22Rv1 (cell line): Measurements from ENCODE around the gene IP6K1.
"Not testable (repeated sequence)": the region's sequence is repeated elsewhere in the genome, so short reads cannot be mapped to it uniquely, and the experiment has no call there.

Experiments used
- H3K27ac ChIP-seq: fragments of 450-650 bp; 2 replicates; pipeline ENCODE4 v1.5.1; 2017
- ZFX ChIP-seq: fragments of 450-650 bp; IDR thresholded peaks from 2 replicates; pipeline ENCODE4 v1.6.1; 2017; ENCODE audit warnings: antibody characterized with exemption, borderline replicate concordance
- TF ChIP-seq, protein P1 (sequence below): fragments of 450-650 bp; IDR thresholded peaks from 2 replicates; pipeline ENCODE4 v1.5.1; 2017; ENCODE audit warnings: mild to moderate bottlenecking

The IP6K1 gene

GRCh38 chr3:49786357-49787181 lies at the start of gene IP6K1:
Gene IP6K1 (minus strand): TSS chr3:49786542. CDS start chr3:49748040, 38,502 bp downstream.
- H3K27ac ChIP-seq: peak within 1 kb of the TSS; percentile 71
- TF ChIP-seq ZFX: no peak
- TF ChIP-seq, protein P1, sequence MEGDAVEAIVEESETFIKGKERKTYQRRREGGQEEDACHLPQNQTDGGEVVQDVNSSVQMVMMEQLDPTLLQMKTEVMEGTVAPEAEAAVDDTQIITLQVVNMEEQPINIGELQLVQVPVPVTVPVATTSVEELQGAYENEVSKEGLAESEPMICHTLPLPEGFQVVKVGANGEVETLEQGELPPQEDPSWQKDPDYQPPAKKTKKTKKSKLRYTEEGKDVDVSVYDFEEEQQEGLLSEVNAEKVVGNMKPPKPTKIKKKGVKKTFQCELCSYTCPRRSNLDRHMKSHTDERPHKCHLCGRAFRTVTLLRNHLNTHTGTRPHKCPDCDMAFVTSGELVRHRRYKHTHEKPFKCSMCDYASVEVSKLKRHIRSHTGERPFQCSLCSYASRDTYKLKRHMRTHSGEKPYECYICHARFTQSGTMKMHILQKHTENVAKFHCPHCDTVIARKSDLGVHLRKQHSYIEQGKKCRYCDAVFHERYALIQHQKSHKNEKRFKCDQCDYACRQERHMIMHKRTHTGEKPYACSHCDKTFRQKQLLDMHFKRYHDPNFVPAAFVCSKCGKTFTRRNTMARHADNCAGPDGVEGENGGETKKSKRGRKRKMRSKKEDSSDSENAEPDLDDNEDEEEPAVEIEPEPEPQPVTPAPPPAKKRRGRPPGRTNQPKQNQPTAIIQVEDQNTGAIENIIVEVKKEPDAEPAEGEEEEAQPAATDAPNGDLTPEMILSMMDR: no peak

DNA sequence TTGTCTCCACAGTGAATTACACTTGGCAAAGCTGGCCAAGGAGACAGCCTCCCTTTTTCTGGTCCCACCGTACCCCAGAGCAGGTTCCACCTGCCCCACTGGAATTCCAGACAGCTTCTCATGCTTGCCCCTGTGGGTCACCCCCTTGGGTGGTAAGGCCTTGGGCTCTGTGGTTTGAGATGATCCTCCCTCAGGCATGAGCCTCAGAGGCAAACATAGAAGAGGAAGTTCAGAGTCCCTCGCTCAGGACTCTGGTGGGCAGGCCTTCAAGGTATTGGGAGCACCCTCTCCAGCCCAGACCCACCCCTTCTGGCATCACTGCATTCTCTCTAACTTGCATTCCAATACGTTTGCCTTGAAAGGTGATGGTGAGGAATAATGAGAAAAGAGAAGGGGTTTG lies 45.0 kb upstream of the IP6K1 start:
- TF ChIP-seq ZFX: no peak
- TF ChIP-seq, protein P1: no peak
- no peak overlapping the region for H3K27ac ChIP-seq

GRCh38 chr3:49826016-49826415 lies 39.7 kb upstream of the IP6K1 start:
- H3K27ac ChIP-seq: no peak overlapping the region; the same call in 1 of the 2 replicates
- TF ChIP-seq, protein P1: no peak
- no peak for TF ChIP-seq ZFX

DNA sequence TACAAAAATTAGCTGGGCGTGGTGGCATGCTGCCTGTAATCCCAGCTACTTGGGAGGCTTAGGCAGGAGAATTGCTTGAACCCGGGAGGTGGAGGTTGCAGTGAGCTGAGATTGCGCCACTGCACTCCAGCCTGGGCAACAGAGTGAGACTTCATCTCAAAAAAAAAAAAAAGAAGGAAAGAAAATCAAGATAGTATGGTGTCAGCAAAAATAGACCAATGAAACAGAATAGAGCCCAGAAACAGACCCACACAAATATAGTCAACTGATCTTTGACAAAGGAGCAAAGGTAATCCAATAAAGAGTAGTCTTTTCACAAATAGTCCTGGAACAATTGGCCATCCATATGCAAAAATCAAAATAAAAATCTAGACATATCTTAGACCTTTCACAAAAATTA lies 36.8 kb upstream of the IP6K1 start:
- not testable (repeated sequence) for H3K27ac ChIP-seq

DNA sequence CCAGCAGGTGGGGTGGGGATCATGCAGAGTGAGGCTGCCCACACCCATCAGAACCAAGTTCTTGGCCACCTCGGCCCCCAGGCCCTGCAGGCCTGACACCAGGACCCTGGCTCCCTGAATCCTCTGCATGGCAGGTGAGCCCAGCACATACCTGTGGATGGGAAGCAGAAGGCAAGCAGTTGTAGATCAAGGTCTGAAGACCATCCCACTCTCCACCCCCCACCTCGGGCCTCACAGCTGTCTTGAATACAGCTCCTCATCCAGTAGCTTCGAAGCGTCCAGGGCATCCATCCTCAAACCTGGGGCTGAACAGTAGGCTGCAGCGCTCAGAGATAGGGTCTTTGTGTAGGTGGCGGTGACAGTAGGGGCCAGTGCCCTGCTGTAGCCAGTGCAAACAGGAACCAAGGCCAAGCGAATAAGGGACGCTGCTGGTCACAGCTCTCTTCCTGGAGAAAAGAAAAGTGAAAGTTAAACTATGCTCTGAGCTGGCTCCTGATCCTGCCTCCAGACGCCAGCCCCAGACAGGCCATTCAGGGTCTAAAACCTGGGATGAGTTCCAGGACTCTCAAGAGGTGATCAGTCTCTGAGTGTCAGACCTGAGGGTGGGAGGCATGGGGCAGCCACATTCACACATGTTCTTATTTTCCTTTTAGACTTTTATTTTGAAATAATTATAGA lies 27.3 kb upstream of the IP6K1 start, which contains the start of gene UBA7:
UBA7 (minus strand) TSS at position 457 of the 678 bp plus-strand sequence; CDS start at position 291, 166 bp downstream.
- TF ChIP-seq, protein P1: no peak
- no peak for TF ChIP-seq ZFX
- H3K27ac ChIP-seq: no peak within 1 kb of the TSS

DNA sequence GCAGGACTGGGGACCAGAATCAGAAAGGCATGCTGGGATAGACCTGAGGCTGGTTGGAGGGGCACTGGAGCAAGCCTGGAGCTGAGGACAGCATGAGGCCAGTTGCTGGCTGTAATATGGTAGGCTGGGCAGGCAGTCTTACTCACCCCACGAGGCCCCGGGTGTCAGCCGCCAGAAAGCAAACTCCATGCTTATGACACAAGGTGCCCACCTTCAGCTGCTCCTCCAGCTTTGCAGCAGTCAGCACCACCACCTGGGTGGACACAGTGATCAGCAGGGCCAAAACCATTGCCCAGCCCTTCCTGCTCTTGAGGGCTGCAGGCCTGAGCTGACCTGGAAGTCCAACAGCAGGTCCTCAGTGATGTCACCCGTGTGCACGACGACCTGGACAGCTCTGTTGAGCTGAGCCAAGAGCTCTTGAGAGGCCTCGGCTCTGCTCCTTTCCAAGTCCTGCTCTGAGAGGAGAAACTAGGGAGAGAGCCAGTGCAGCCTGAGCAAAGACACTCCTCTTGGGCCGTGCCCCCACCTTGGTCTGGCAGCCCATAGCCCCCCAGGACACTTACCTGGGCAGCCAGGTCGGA lies 26.7 kb upstream of the IP6K1 start:
- no peak overlapping the region for H3K27ac ChIP-seq
- TF ChIP-seq, protein P1: no peak
- TF ChIP-seq ZFX: no peak

DNA sequence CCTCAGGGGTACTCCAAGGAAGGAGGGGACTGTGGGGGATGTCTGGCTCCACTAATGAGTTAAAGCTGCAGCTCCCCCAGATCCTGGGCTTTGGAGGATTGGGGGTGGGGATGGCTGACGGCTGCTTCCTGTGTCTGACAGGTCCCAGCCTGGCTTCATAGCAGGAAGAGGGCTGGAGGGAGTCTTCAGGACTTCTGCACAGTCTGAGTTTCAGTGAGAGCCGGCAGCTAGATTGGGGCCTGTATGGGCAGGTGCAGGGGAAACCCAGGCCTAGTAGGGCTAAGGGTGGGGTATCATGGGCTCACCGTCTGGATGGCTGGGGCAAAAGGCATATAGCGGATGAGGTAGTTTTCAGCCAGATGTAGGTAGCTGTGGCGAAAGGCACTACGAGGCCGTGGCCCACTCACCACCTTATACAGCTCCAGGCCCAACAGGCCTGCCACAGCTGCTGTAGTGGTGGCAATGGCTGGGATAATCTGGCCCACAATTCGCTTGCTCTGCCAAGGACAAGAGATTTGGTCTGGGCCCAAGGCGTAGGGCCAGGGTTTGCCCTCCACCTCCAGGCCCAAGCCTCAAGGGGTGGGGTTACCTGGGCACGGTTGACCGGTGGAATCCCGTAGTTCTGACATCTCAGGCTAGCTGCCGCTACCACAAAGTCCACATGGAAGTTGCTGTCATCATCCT lies 21.2 kb upstream of the IP6K1 start:
- H3K27ac ChIP-seq: no peak overlapping the region
- TF ChIP-seq ZFX: no peak
- TF ChIP-seq, protein P1: no peak
